Astrocyte (in vitro differentiated cells and primary cell): ENCODE measurements around the gene OSR1.

Source experiments
- CTCF ChIP-seq: IDR thresholded peaks from 2 replicates; pipeline ENCODE4 v1.5.1; 2011; ENCODE audit warnings: low read depth, mild to moderate bottlenecking, inconsistent platforms, low read length, moderate library complexity; ENCODE audit not compliant: insufficient read depth
- EZH2 ChIP-seq: IDR thresholded peaks from 2 replicates; pipeline ENCODE4 v1.6.1; 2012; ENCODE audit warnings: mild to moderate bottlenecking, low read length, inconsistent platforms; ENCODE audit not compliant: insufficient read depth

DNA sequence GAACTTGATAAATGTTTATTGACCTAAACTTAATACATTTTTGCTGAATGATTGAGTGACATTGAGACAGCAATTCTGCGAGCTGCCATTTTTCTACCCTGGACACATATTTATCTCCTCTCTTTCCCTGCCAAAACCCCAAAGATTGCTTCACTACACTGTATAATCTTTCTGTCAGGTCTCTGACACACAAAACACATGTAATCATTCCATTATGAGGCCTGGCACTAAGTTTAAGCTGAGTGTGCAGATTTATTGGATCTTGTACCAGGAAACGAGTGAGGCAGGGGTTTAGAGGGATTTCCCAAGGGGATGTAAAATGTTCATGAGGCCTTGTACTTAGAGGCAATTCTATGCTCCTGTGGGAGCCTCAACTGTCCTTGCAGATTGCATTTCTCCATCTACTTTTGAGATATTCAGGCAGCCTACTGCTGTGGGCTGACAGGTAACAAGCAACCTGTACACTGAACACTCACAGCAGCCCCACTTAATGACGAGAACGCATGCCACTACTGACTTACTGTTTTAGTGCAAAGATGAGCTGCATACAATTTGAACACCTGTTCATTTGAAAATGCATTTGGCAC, 13.7 kb upstream of the OSR1 start:
- TF ChIP-seq CTCF (no peak), EZH2 (no peak)
